SK-N-SH treated with all-trans-retinoic acid at 6 μM for 48 hours (cell line): Measurements from ENCODE around the gene EPB41L4A.

Experiments used
- ATAC-seq: fragments of 200-7000 bp; cut with Tn5 transposase; 3 replicates; pipeline ENCODE4 v1.9.1; 2020; ENCODE audit warnings: mild to moderate bottlenecking, moderate library complexity
- BACH2 ChIP-seq: fragments of 250-450 bp; sonication (Bioruptor Pico); IDR thresholded peaks from 2 replicates; pipeline ENCODE4 v1.9.0; 2021; ENCODE audit warnings: mild to moderate bottlenecking, borderline replicate concordance
- CSDC2 ChIP-seq: fragments of 250-450 bp; sonication (Bioruptor Pico); IDR thresholded peaks from 2 replicates; pipeline ENCODE4 v1.5.0; 2020; ENCODE audit warnings: mild to moderate bottlenecking, moderate library complexity
- ESRRG ChIP-seq: fragments of 250-450 bp; sonication (Bioruptor Pico); IDR thresholded peaks from 2 replicates; pipeline ENCODE4 v1.6.1; 2021; ENCODE audit warnings: mild to moderate bottlenecking
- ISL1 ChIP-seq: fragments of 250-450 bp; sonication (Bioruptor Pico); IDR thresholded peaks from 2 replicates; pipeline ENCODE4 v2.1.2; 2022; ENCODE audit warnings: mild to moderate bottlenecking, moderate library complexity
- OSR1 ChIP-seq: fragments of 250-450 bp; sonication (Bioruptor Pico); IDR thresholded peaks from 2 replicates; pipeline ENCODE4 v1.8.0; 2022; ENCODE audit warnings: moderate library complexity, mild to moderate bottlenecking, inconsistent platforms
- RARB ChIP-seq: fragments of 250-450 bp; sonication (Bioruptor Pico); IDR thresholded peaks from 2 replicates; pipeline ENCODE4 v1.8.0; 2021; ENCODE audit warnings: mild to moderate bottlenecking, moderate library complexity
- SNAI2 ChIP-seq: fragments of 250-450 bp; sonication (Bioruptor Pico); IDR thresholded peaks from 2 replicates; pipeline ENCODE4 v1.5.0; 2020; ENCODE audit warnings: mild to moderate bottlenecking, moderate library complexity
- TCF4 ChIP-seq: fragments of 250-450 bp; sonication (Bioruptor Pico); IDR thresholded peaks from 2 replicates; pipeline ENCODE4 v1.8.0; 2021; ENCODE audit warnings: mild to moderate bottlenecking, moderate library complexity, borderline replicate concordance
- TOX ChIP-seq: fragments of 250-450 bp; sonication (Bioruptor Pico); IDR thresholded peaks from 2 replicates; pipeline ENCODE4 v1.8.0; 2021; ENCODE audit warnings: mild to moderate bottlenecking, moderate library complexity, borderline replicate concordance
- ZFP3 ChIP-seq: fragments of 250-450 bp; sonication (Bioruptor Pico); IDR thresholded peaks from 2 replicates; pipeline ENCODE4 v1.5.0; 2020; ENCODE audit warnings: mild to moderate bottlenecking, moderate library complexity
- ZFP30 ChIP-seq: fragments of 450-650 bp; formaldehyde crosslinking; IDR thresholded peaks from 2 replicates; pipeline ENCODE4 v1.5.0; 2022; ENCODE audit warnings: mild to moderate bottlenecking, moderate library complexity
- ZNF565 ChIP-seq: fragments of 450-650 bp; formaldehyde crosslinking; conservative IDR thresholded peaks from 2 replicates; pipeline ENCODE4 v1.5.0; 2020; ENCODE audit warnings: low read depth, mild to moderate bottlenecking, moderate library complexity
- ZNF70 ChIP-seq: fragments of 450-650 bp; formaldehyde crosslinking; IDR thresholded peaks from 2 replicates; pipeline ENCODE4 v1.5.0; 2020; ENCODE audit warnings: mild to moderate bottlenecking, moderate library complexity
- ZNF8 ChIP-seq: fragments of 450-650 bp; formaldehyde crosslinking; IDR thresholded peaks from 2 replicates; pipeline ENCODE4 v1.5.0; 2020; ENCODE audit warnings: mild to moderate bottlenecking, moderate library complexity
- TF ChIP-seq, protein P1 (sequence below): fragments of 250-450 bp; sonication (Bioruptor Pico); IDR thresholded peaks from 2 replicates; pipeline ENCODE4 v1.5.1; 2020; ENCODE audit warnings: low read depth, mild to moderate bottlenecking, moderate library complexity
- TF ChIP-seq, protein P2 (sequence below): fragments of 250-450 bp; sonication (Bioruptor Pico); IDR thresholded peaks from 2 replicates; pipeline ENCODE4 v1.5.1; 2021; ENCODE audit warnings: mild to moderate bottlenecking, moderate library complexity
- TF ChIP-seq, protein P3 (sequence below): fragments of 250-450 bp; sonication (Bioruptor Pico); IDR thresholded peaks from 2 replicates; pipeline ENCODE4 v1.8.0; 2020; ENCODE audit warnings: mild to moderate bottlenecking, moderate library complexity, borderline replicate concordance
- TF ChIP-seq, protein P4 (sequence below): fragments of 250-450 bp; sonication (Bioruptor Pico); IDR thresholded peaks from 2 replicates; pipeline ENCODE4 v1.5.0; 2020; ENCODE audit warnings: mild to moderate bottlenecking, moderate library complexity

Gene EPB41L4A

DNA sequence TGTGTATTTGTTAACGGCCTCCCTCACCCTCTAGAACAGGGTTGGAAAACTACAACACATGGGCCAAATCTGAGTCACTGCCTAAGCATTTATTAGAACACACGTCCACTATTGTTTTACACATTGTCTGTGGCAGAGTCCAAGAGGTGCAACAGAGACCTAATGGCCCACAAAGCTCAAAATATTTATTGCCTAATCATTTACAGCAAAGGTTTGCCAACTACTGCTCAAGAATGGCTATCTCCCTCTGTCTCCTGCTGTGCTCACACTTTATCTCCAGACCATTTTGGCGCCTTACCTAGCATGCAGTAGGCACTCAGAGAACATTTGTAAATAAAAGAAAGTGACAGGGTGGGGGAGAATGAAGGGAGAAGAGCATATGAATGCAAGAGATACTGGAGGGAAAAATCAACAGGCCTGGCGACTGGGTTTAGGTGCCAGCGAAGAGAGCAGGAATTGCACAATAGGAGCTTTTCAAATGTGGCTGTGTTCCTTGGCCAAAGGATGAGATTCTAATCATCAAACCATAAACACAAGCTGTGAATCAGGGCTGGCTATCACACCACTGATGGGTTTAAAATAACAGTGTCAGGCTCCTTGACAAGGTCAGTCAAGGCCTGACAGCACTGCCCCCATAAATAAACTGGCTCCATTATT lies 80.3 kb downstream of the EPB41L4A start:
- 0 out of 2 replicates have a peak, but pooled peaks have one; percentile 19 for TF ChIP-seq ZFP3
- TF ChIP-seq ZNF565 (CRISPR knock-in tag) = no peak
- TF ChIP-seq, protein P1, sequence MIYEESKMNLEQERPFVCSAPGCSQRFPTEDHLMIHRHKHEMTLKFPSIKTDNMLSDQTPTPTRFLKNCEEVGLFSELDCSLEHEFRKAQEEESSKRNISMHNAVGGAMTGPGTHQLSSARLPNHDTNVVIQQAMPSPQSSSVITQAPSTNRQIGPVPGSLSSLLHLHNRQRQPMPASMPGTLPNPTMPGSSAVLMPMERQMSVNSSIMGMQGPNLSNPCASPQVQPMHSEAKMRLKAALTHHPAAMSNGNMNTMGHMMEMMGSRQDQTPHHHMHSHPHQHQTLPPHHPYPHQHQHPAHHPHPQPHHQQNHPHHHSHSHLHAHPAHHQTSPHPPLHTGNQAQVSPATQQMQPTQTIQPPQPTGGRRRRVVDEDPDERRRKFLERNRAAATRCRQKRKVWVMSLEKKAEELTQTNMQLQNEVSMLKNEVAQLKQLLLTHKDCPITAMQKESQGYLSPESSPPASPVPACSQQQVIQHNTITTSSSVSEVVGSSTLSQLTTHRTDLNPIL (CRISPR knock-in tag) = no peak
- peak; percentile 26; the same call in 1 of the 2 replicates for TF ChIP-seq ISL1 (CRISPR knock-in tag)
- ATAC-seq = no peak

DNA sequence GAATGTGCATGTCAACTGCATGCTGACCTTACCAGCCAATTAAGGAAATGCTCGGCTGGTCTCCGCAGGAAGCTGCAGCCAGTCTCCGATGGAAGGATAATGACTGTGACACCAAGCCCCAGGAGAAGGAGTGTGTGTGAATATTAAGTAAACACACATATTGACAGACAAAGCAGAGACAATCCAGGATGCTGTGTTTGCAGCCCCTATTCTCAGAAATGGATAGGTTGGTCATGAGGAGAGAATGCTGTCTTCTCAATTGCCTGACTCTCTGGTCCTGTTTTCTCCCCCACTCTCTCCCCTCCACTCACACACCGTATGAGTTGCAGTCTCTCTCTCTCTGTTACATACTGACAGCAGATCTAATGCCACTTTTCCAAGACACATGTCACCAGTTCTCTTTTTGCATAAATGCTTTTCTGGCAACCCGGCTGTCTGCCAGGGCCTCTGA lies 85.7 kb downstream of the EPB41L4A start:
- TF ChIP-seq, protein P2, sequence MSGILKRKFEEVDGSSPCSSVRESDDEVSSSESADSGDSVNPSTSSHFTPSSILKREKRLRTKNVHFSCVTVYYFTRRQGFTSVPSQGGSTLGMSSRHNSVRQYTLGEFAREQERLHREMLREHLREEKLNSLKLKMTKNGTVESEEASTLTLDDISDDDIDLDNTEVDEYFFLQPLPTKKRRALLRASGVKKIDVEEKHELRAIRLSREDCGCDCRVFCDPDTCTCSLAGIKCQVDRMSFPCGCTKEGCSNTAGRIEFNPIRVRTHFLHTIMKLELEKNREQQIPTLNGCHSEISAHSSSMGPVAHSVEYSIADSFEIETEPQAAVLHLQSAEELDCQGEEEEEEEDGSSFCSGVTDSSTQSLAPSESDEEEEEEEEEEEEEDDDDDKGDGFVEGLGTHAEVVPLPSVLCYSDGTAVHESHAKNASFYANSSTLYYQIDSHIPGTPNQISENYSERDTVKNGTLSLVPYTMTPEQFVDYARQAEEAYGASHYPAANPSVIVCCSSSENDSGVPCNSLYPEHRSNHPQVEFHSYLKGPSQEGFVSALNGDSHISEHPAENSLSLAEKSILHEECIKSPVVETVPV (CRISPR knock-in tag) = no peak
- no peak for TF ChIP-seq CSDC2 (CRISPR knock-in tag)
- no peak for TF ChIP-seq ZNF565 (CRISPR knock-in tag)
- TF ChIP-seq BACH2 (CRISPR knock-in tag) = no peak
- no peak for TF ChIP-seq OSR1 (CRISPR knock-in tag)
- TF ChIP-seq, protein P3, sequence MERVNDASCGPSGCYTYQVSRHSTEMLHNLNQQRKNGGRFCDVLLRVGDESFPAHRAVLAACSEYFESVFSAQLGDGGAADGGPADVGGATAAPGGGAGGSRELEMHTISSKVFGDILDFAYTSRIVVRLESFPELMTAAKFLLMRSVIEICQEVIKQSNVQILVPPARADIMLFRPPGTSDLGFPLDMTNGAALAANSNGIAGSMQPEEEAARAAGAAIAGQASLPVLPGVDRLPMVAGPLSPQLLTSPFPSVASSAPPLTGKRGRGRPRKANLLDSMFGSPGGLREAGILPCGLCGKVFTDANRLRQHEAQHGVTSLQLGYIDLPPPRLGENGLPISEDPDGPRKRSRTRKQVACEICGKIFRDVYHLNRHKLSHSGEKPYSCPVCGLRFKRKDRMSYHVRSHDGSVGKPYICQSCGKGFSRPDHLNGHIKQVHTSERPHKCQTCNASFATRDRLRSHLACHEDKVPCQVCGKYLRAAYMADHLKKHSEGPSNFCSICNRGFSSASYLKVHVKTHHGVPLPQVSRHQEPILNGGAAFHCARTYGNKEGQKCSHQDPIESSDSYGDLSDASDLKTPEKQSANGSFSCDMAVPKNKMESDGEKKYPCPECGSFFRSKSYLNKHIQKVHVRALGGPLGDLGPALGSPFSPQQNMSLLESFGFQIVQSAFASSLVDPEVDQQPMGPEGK (CRISPR knock-in tag) = no peak
- no peak for TF ChIP-seq TOX
- TF ChIP-seq, protein P4, sequence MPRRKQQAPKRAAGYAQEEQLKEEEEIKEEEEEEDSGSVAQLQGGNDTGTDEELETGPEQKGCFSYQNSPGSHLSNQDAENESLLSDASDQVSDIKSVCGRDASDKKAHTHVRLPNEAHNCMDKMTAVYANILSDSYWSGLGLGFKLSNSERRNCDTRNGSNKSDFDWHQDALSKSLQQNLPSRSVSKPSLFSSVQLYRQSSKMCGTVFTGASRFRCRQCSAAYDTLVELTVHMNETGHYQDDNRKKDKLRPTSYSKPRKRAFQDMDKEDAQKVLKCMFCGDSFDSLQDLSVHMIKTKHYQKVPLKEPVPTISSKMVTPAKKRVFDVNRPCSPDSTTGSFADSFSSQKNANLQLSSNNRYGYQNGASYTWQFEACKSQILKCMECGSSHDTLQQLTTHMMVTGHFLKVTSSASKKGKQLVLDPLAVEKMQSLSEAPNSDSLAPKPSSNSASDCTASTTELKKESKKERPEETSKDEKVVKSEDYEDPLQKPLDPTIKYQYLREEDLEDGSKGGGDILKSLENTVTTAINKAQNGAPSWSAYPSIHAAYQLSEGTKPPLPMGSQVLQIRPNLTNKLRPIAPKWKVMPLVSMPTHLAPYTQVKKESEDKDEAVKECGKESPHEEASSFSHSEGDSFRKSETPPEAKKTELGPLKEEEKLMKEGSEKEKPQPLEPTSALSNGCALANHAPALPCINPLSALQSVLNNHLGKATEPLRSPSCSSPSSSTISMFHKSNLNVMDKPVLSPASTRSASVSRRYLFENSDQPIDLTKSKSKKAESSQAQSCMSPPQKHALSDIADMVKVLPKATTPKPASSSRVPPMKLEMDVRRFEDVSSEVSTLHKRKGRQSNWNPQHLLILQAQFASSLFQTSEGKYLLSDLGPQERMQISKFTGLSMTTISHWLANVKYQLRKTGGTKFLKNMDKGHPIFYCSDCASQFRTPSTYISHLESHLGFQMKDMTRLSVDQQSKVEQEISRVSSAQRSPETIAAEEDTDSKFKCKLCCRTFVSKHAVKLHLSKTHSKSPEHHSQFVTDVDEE = no peak
- no peak for TF ChIP-seq ESRRG (CRISPR knock-in tag)
- TF ChIP-seq ZNF8 (CRISPR knock-in tag) = no peak
- no peak for TF ChIP-seq ZNF70
- no peak for TF ChIP-seq ZFP30 (CRISPR knock-in tag)
- TF ChIP-seq, protein P1 (CRISPR knock-in tag) = no peak
- ATAC-seq = no peak; the same call in 2 of the 3 replicates

DNA sequence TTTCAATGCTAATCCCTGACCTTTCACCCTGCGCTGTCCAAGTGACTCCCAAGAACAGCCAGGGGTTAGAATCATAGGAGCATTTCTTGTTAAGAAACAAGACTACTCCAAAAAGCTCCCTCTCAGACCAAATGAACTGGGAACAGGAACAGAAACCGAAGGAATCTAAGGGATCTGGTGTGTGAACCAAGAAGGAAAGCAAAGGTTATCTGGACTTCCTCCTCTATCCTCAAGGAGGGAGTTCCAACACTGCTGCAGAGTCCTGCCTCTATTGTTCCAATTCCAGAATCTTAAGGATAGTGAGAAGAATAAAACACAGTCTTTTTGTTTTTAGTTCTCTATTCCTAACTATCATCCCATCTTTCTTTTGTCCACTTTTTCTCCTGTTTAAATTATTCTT lies 87.2 kb downstream of the EPB41L4A start:
- TF ChIP-seq ZFP3 = no peak
- no peak for TF ChIP-seq OSR1 (CRISPR knock-in tag)
- TF ChIP-seq, all 23 proteins: peak for 0
- no peak for ATAC-seq

DNA sequence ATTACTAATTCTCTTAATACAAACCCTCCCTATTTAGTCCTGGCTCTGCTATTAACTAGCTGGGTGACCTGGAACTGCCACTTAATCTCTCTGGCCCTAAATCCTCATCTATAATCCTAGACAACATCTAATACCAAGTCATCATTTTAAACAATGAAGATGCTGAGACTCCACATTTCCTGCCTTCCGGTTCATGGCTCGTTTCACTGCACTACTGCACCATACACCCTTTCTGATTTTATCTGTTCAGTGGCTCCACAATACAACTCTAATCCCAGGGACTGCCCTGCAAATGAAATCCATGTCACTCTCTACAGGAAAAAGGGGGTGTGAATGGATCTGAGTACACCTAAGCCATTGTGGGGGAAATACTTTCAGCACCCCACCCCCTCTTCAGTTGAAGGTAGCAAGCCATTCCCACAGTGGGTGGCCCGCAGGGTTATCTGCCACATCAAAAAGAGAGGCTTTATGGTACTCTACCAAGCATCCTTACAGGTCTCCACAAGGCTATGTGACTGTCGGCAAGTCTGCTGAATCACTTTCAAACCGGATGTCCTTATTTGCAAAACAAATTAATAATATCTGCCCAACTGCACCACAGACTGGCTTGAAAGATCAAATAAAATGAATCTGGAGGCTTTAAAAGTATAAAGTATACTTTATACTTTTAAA lies 89.5 kb downstream of the EPB41L4A start:
- TF ChIP-seq ZNF565 (CRISPR knock-in tag) (no peak), ZFP30 (CRISPR knock-in tag) (no peak), ISL1 (CRISPR knock-in tag) (no peak)
- no peak for ATAC-seq

DNA sequence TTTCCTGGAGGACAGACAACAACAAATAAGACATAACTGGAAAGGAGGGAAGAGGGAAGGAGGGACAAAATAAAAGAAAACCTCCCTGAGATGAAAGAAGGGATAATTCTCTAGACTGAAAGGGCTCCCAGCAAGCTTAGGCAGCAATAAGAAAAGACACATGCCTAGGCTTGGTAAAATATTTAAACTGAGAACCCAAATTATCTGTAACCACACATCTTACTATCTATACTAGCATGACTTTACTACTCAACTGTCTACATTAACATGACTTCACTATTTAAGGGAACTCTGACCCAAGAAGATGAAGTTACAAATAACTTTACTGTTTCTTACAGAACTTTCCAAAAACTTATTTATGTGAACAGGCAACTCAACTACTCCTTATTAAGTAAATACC lies 95.9 kb downstream of the EPB41L4A start:
- no peak for ATAC-seq
- no peak for TF ChIP-seq RARB (CRISPR knock-in tag)
- TF ChIP-seq SNAI2 (CRISPR knock-in tag) = no peak
- TF ChIP-seq, protein P4 = no peak
- no peak for TF ChIP-seq ESRRG (CRISPR knock-in tag)
- no peak for TF ChIP-seq ISL1 (CRISPR knock-in tag)
- TF ChIP-seq, protein P3 (CRISPR knock-in tag) = no peak
- TF ChIP-seq ZFP3 = no peak
- TF ChIP-seq TCF4 (CRISPR knock-in tag) = no peak
